WTC11 (cell line): Measurements from ENCODE around the gene NR3C2.

Experiments
- ESRRA ChIP-seq: sonication (generic); formaldehyde crosslinking; IDR thresholded peaks from 2 replicates; pipeline ENCODE4 v1.8.1; 2022; ENCODE audit warnings: mild to moderate bottlenecking, missing genetic modification reagents, borderline replicate concordance
- TF ChIP-seq, protein P1 (sequence below): fragments of 200-600 bp; IDR thresholded peaks from 2 replicates; pipeline ENCODE4 v1.8.0; 2022; ENCODE audit warnings: antibody characterized with exemption
- TF ChIP-seq, protein P2 (sequence below): sonication (generic); formaldehyde crosslinking; IDR thresholded peaks from 2 replicates; pipeline ENCODE4 v1.8.0; 2022; ENCODE audit warnings: mild to moderate bottlenecking, missing genetic modification reagents

- TF ChIP-seq, protein P1, sequence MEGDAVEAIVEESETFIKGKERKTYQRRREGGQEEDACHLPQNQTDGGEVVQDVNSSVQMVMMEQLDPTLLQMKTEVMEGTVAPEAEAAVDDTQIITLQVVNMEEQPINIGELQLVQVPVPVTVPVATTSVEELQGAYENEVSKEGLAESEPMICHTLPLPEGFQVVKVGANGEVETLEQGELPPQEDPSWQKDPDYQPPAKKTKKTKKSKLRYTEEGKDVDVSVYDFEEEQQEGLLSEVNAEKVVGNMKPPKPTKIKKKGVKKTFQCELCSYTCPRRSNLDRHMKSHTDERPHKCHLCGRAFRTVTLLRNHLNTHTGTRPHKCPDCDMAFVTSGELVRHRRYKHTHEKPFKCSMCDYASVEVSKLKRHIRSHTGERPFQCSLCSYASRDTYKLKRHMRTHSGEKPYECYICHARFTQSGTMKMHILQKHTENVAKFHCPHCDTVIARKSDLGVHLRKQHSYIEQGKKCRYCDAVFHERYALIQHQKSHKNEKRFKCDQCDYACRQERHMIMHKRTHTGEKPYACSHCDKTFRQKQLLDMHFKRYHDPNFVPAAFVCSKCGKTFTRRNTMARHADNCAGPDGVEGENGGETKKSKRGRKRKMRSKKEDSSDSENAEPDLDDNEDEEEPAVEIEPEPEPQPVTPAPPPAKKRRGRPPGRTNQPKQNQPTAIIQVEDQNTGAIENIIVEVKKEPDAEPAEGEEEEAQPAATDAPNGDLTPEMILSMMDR = no peak
- TF ChIP-seq, protein P2, sequence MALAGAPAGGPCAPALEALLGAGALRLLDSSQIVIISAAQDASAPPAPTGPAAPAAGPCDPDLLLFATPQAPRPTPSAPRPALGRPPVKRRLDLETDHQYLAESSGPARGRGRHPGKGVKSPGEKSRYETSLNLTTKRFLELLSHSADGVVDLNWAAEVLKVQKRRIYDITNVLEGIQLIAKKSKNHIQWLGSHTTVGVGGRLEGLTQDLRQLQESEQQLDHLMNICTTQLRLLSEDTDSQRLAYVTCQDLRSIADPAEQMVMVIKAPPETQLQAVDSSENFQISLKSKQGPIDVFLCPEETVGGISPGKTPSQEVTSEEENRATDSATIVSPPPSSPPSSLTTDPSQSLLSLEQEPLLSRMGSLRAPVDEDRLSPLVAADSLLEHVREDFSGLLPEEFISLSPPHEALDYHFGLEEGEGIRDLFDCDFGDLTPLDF = no peak
- TF ChIP-seq ESRRA (CRISPR knock-in tag) = no peak
Observed at GRCh38 chr4:148204892-148205291, 237.3 kb downstream of the NR3C2 start.
